WTC11 (cell line): Measurements from ENCODE around the gene BBS12.

ENCODE experiments used
- CTCF ChIP-seq: fragments of 200-600 bp; IDR thresholded peaks from 2 replicates; pipeline ENCODE4 v1.8.0; 2022; ENCODE audit warnings: antibody characterized with exemption
- JAZF1 ChIP-seq: fragments of 250-450 bp; sonication (Bioruptor Pico); IDR thresholded peaks from 2 replicates; pipeline ENCODE4 v1.9.0; 2021; ENCODE audit warnings: moderate library complexity, mild to moderate bottlenecking, inconsistent platforms
- JUN ChIP-seq: sonication (generic); formaldehyde crosslinking; IDR thresholded peaks from 2 replicates; pipeline ENCODE4 v1.8.0; 2023; ENCODE audit warnings: mild to moderate bottlenecking, missing genetic modification reagents
- NFATC4 ChIP-seq: fragments of 250-450 bp; sonication (Bioruptor Pico); IDR thresholded peaks from 2 replicates; pipeline ENCODE4 v1.9.0; 2021; ENCODE audit warnings: mild to moderate bottlenecking
- NR2C2 ChIP-seq: sonication (generic); formaldehyde crosslinking; IDR thresholded peaks from 2 replicates; pipeline ENCODE4 v1.8.0; 2022; ENCODE audit warnings: mild to moderate bottlenecking, missing genetic modification reagents
- SMAD3 ChIP-seq: sonication (generic); formaldehyde crosslinking; IDR thresholded peaks from 2 replicates; pipeline ENCODE4 v1.8.0; 2022; ENCODE audit warnings: missing genetic modification reagents, mild to moderate bottlenecking, borderline replicate concordance
- SP1 ChIP-seq: sonication (generic); formaldehyde crosslinking; conservative IDR thresholded peaks from 2 replicates; pipeline ENCODE4 v1.8.1; 2022; ENCODE audit warnings: missing genetic modification reagents
- TEAD4 ChIP-seq: sonication (generic); formaldehyde crosslinking; IDR thresholded peaks from 2 replicates; pipeline ENCODE4 v1.8.0; 2022; ENCODE audit warnings: mild to moderate bottlenecking, missing genetic modification reagents
- ZBTB21 ChIP-seq: sonication (generic); formaldehyde crosslinking; IDR thresholded peaks from 2 replicates; pipeline ENCODE4 v1.8.1; 2023; ENCODE audit warnings: mild to moderate bottlenecking, missing genetic modification reagents, borderline replicate concordance
- TF ChIP-seq, protein P1 (sequence below): sonication (generic); formaldehyde crosslinking; conservative IDR thresholded peaks from 2 replicates; pipeline ENCODE4 v1.8.1; 2023; ENCODE audit warnings: mild to moderate bottlenecking, low read depth, missing genetic modification reagents, moderate library complexity
- TF ChIP-seq, protein P2 (sequence below): sonication (generic); formaldehyde crosslinking; IDR thresholded peaks from 2 replicates; pipeline ENCODE4 v1.8.1; 2023; ENCODE audit warnings: mild to moderate bottlenecking, missing genetic modification reagents, moderate library complexity
- TF ChIP-seq, protein P3 (sequence below): sonication (generic); formaldehyde crosslinking; IDR thresholded peaks from 2 replicates; pipeline ENCODE4 v1.8.0; 2023; ENCODE audit warnings: missing genetic modification reagents
- TF ChIP-seq, protein P4 (sequence below): sonication (generic); formaldehyde crosslinking; IDR thresholded peaks from 2 replicates; pipeline ENCODE4 v1.8.1; 2022; ENCODE audit warnings: low read depth, mild to moderate bottlenecking, moderate library complexity, missing genetic modification reagents, borderline replicate concordance

DNA sequence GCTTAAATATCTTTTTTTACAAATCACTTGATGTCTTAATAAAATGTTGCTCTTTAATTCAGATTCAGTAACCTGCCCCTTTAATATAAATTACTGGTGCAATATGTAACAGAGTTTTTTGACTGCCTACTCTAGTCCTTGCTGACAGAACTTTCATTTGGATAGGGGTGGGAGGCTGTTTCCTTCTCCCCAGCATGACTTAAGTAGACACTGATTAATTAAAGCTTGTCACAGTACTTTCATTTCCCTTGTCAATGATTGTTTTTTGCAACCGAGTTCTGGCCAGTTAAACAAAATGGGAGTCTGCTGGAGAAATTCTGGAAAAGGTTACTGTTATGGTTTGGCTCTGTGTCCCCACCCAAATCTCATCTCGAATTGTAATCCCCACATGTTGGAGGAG lies 37.3 kb upstream of the BBS12 start:
- TF ChIP-seq CTCF: no peak
- TF ChIP-seq JAZF1 (CRISPR knock-in tag): no peak
- TF ChIP-seq, protein P1, sequence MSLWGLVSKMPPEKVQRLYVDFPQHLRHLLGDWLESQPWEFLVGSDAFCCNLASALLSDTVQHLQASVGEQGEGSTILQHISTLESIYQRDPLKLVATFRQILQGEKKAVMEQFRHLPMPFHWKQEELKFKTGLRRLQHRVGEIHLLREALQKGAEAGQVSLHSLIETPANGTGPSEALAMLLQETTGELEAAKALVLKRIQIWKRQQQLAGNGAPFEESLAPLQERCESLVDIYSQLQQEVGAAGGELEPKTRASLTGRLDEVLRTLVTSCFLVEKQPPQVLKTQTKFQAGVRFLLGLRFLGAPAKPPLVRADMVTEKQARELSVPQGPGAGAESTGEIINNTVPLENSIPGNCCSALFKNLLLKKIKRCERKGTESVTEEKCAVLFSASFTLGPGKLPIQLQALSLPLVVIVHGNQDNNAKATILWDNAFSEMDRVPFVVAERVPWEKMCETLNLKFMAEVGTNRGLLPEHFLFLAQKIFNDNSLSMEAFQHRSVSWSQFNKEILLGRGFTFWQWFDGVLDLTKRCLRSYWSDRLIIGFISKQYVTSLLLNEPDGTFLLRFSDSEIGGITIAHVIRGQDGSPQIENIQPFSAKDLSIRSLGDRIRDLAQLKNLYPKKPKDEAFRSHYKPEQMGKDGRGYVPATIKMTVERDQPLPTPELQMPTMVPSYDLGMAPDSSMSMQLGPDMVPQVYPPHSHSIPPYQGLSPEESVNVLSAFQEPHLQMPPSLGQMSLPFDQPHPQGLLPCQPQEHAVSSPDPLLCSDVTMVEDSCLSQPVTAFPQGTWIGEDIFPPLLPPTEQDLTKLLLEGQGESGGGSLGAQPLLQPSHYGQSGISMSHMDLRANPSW (CRISPR knock-in tag): no peak
- no peak for TF ChIP-seq NFATC4 (CRISPR knock-in tag)
- no peak for TF ChIP-seq ZBTB21 (CRISPR knock-in tag)
- TF ChIP-seq NR2C2: no peak
- no peak for TF ChIP-seq SP1 (CRISPR knock-in tag)
- no peak for TF ChIP-seq TEAD4 (CRISPR knock-in tag)
- TF ChIP-seq, protein P2, sequence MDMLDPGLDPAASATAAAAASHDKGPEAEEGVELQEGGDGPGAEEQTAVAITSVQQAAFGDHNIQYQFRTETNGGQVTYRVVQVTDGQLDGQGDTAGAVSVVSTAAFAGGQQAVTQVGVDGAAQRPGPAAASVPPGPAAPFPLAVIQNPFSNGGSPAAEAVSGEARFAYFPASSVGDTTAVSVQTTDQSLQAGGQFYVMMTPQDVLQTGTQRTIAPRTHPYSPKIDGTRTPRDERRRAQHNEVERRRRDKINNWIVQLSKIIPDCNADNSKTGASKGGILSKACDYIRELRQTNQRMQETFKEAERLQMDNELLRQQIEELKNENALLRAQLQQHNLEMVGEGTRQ (CRISPR knock-in tag): no peak
- TF ChIP-seq JUN (CRISPR knock-in tag): no peak
- TF ChIP-seq SMAD3 (CRISPR knock-in tag): no peak
- TF ChIP-seq, protein P3, sequence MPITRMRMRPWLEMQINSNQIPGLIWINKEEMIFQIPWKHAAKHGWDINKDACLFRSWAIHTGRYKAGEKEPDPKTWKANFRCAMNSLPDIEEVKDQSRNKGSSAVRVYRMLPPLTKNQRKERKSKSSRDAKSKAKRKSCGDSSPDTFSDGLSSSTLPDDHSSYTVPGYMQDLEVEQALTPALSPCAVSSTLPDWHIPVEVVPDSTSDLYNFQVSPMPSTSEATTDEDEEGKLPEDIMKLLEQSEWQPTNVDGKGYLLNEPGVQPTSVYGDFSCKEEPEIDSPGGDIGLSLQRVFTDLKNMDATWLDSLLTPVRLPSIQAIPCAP (CRISPR knock-in tag): no peak
- TF ChIP-seq, protein P4, sequence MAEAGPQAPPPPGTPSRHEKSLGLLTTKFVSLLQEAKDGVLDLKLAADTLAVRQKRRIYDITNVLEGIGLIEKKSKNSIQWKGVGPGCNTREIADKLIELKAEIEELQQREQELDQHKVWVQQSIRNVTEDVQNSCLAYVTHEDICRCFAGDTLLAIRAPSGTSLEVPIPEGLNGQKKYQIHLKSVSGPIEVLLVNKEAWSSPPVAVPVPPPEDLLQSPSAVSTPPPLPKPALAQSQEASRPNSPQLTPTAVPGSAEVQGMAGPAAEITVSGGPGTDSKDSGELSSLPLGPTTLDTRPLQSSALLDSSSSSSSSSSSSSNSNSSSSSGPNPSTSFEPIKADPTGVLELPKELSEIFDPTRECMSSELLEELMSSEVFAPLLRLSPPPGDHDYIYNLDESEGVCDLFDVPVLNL (CRISPR knock-in tag): no peak
